CD4-positive, alpha-beta T cell (primary cell): ENCODE results near the gene ARL5A. TPM values are rescaled to one million over a fixed set of nuclear protein-coding genes. Genes with fewer than 3 reads are reported as not detected.

ENCODE experiments used
- ATAC-seq: fragments of 200-7000 bp; cut with Tn5 transposase; one replicate; pipeline ENCODE4 v1.10.0; 2022; ENCODE audit warnings: mild to moderate bottlenecking; ENCODE audit not compliant: poor library complexity
- CTCF ChIA-PET: fragments of 350-600 bp; sonication (Branson Sonifier 250); formaldehyde crosslinking; loops from one replicate; lab custom pipeline; 2021; ENCODE audit warnings: antibody characterized with exemption, inconsistent platforms; lab: Charles Lee
- POLR2A ChIA-PET: fragments of 350-600 bp; sonication (Branson Sonifier 250); formaldehyde crosslinking; loops from one replicate; lab custom pipeline; 2021; ENCODE audit warnings: antibody characterized with exemption, inconsistent platforms; lab: Charles Lee
- DNase-seq, 14 experiments: peaks; one replicate each; pipeline ENCODE4 v3.0.0-alpha.2; 2013 to 2020; ENCODE audit warnings: mixed read lengths in 2 of 14
- H3K27ac ChIP-seq, 2 donors: one replicate each; pipeline versions ENCODE4 v1.5.1 to v1.7.0; 2013; ENCODE audit warnings: low read length in 2 of 2, low read depth in 1 of 2, mild to moderate bottlenecking in 1 of 2
- H3K27me3 ChIP-seq, 2 experiments: 1 replicate in 1 of 2; 2 replicates in 1 of 2; pipeline versions ENCODE4 v1.6.1 to v1.7.0; 2013; ENCODE audit warnings: low read length in 2 of 2, control low read depth in 1 of 2, mild to moderate bottlenecking in 1 of 2, moderate library complexity in 1 of 2; ENCODE audit not compliant: insufficient read depth in 2 of 2, control insufficient read depth in 1 of 2
- H3K36me3 ChIP-seq: one replicate; pipeline ENCODE4 v1.6.1; 2013; ENCODE audit warnings: low read length, control low read depth; ENCODE audit not compliant: insufficient read depth
- H3K4me1 ChIP-seq: one replicate; pipeline ENCODE4 v1.6.1; 2013; ENCODE audit warnings: low read length, control low read depth; ENCODE audit not compliant: insufficient read depth
- H3K4me3 ChIP-seq: one replicate; pipeline ENCODE4 v1.5.1; 2013; ENCODE audit warnings: mild to moderate bottlenecking, low read length, moderate library complexity
- H3K9me3 ChIP-seq, 2 experiments: 1 replicate in 1 of 2; 2 replicates in 1 of 2; pipeline versions ENCODE4 v1.6.1 to v1.7.0; 2013; ENCODE audit warnings: low read length in 2 of 2, mild to moderate bottlenecking in 2 of 2, control low read depth in 1 of 2, moderate library complexity in 1 of 2; ENCODE audit not compliant: control insufficient read depth in 1 of 2, insufficient read depth in 1 of 2
- H3K27ac Mint-ChIP-seq: one replicate; pipeline ENCODE4 v1.8.0; 2020; ENCODE audit warnings: mixed read lengths
- H3K27me3 Mint-ChIP-seq: one replicate; pipeline ENCODE4 v1.8.0; 2021; ENCODE audit warnings: mixed read lengths
- H3K36me3 Mint-ChIP-seq: one replicate; pipeline ENCODE4 v1.8.0; 2021; ENCODE audit warnings: low read depth, mixed read lengths
- H3K4me1 Mint-ChIP-seq: one replicate; pipeline ENCODE4 v1.8.0; 2021; ENCODE audit warnings: low read depth, mixed read lengths
- H3K4me3 Mint-ChIP-seq: one replicate; pipeline ENCODE4 v1.8.0; 2020; ENCODE audit warnings: mild to moderate bottlenecking, mixed read lengths
- H3K9me3 Mint-ChIP-seq: one replicate; pipeline ENCODE4 v1.8.0; 2020; ENCODE audit warnings: mixed read lengths
- intact Hi-C, 2 experiments: fragments of 100-400 bp; cut with DNase I in 1 of 2; cut with micrococcal nuclease in 1 of 2; formaldehyde crosslinking; loops; one replicate each; pipeline versions ENCODE4 v1.15.1 to v1.9.0; 2023 to 2025; cut with DNase I, micrococcal nuclease
- total RNA-seq, 174 experiments: library from RNA in 2 of 174; stranded (reverse) in 2 of 174; gene quantifications; one replicate each; pipeline ENCODE4 v1.2.3 and lab custom pipeline; 2021 to 2026
- TF ChIP-seq, protein P1 (sequence below): fragments of 200-600 bp; IDR thresholded peaks from one replicate; pipeline ENCODE4 v1.8.0; 2022; ENCODE audit warnings: antibody characterized with exemption, mild to moderate bottlenecking

Gene ARL5A
- total RNA-seq, 2 experiments from 2014 or later, result 16.9 to 20.5 TPM

DNA sequence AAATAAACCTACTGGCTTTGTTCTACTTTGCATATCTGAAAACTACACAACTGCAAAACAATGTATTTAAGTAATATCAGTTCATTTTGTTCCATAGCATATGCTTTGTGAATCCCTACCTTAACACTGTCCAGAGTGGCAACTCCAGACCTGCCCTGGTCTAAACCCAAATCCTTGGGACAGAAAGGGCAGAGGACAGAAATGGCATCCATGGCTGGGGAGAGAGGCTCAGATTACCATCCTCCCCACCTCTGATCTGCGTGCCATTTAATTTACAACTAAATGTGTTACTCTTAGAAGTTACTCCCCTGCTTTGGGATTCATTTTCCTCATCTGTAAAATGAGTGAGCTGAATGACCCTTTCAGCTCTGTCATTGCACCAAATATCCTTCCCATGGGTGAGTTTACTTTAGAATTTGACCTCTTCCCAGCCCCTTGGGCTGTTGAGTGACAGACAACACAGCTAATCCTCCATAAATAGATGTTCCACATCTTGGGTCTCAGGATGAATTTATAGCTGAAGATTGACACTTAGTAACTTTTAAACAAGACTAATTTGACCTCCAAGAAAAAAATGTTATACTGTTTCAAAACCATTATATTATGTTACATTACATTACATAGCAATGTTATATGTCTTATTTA, 73.8 kb downstream of the ARL5A start:
- H3K27ac ChIP-seq, result no peak overlapping the region
- no peaks in the 10 kb centered on the region for H3K9me3 ChIP-seq
- Mint-ChIP-seq H3K4me3 (no peak overlapping the region), H3K27ac (no peak overlapping the region), H3K36me3 (no peaks in the 10 kb centered on the region), H3K9me3 (no peaks in the 10 kb centered on the region), H3K4me1 (no peaks in the 10 kb centered on the region), H3K27me3 (no peaks in the 10 kb centered on the region)
- no peak overlapping the region for H3K4me3 ChIP-seq
- intact Hi-C loops, result no loop called here
- POLR2A ChIA-PET, result no interaction called here
- no peaks in the 10 kb centered on the region for H3K27me3 ChIP-seq
- H3K4me1 ChIP-seq, result no peaks in the 10 kb centered on the region
- TF ChIP-seq, protein P1, sequence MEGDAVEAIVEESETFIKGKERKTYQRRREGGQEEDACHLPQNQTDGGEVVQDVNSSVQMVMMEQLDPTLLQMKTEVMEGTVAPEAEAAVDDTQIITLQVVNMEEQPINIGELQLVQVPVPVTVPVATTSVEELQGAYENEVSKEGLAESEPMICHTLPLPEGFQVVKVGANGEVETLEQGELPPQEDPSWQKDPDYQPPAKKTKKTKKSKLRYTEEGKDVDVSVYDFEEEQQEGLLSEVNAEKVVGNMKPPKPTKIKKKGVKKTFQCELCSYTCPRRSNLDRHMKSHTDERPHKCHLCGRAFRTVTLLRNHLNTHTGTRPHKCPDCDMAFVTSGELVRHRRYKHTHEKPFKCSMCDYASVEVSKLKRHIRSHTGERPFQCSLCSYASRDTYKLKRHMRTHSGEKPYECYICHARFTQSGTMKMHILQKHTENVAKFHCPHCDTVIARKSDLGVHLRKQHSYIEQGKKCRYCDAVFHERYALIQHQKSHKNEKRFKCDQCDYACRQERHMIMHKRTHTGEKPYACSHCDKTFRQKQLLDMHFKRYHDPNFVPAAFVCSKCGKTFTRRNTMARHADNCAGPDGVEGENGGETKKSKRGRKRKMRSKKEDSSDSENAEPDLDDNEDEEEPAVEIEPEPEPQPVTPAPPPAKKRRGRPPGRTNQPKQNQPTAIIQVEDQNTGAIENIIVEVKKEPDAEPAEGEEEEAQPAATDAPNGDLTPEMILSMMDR, result no peak
- DNase-seq, result no peak
- CTCF ChIA-PET, result no interaction called here
- H3K36me3 ChIP-seq, result no peaks in the 10 kb centered on the region
- no peak for ATAC-seq

DNA sequence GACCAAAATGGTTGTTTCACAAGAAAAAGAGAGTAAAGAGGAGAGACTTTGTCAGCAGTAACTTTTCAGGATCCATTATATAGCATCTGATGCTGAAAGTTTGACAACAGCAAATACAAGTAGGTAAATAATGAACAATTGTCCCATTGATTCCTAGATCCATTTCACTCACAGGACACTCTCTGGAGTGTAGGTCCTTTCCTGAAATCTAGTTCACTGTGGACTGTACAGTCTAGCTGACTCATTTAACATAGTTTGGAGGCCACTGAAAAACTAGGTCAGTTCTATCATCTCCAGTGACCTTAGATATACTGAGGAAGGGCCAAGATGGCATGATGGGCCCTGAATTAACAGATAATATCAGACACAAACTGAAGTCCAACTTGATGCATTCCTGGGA, 74.7 kb downstream of the ARL5A start:
- Mint-ChIP-seq H3K27me3 (no peaks in the 10 kb centered on the region), H3K4me3 (no peak overlapping the region), H3K9me3 (no peaks in the 10 kb centered on the region), H3K27ac (no peak overlapping the region), H3K4me1 (no peaks in the 10 kb centered on the region), H3K36me3 (no peaks in the 10 kb centered on the region)
- H3K27me3 ChIP-seq, result no peaks in the 10 kb centered on the region
- intact Hi-C loops, result no loop called here
- TF ChIP-seq, protein P1, result no peak
- no peak overlapping the region for H3K4me3 ChIP-seq
- H3K27ac ChIP-seq, result no peak overlapping the region
- no peak for ATAC-seq
- CTCF ChIA-PET, result no interaction called here
- POLR2A ChIA-PET, result no interaction called here
- no peaks in the 10 kb centered on the region for H3K9me3 ChIP-seq
- no peak for DNase-seq
- no peaks in the 10 kb centered on the region for H3K36me3 ChIP-seq
- no peaks in the 10 kb centered on the region for H3K4me1 ChIP-seq

Other genes starting within 250 kb of the ARL5A start
- 1 to 10 TPM; 1.2 to 1.8 TPM for gene NEB, start 93.9 kb downstream of the ARL5A start, total RNA-seq